A549 (cell line): Measurements from ENCODE around the gene CLSTN2. TPM values are rescaled to one million over a fixed set of nuclear protein-coding genes. Genes with fewer than 3 reads are reported as not detected.
A peak's percentile ranks its signal among the peaks of the same experiment; 100 is the strongest.

Source experiments
- ATAC-seq, 2 experiments: fragments of 200-7000 bp in 1 of 2; fragments of >200 bp in 1 of 2; cut with Nextera tagmentation in 1 of 2; cut with Tn5 transposase in 1 of 2; 3 replicates each; pipeline versions ENCODE4 v1.8.0 to v1.9.1; 2018 to 2020; ENCODE audit warnings: mild to moderate bottlenecking in 1 of 2, moderate library complexity in 1 of 2
- CTCF ChIA-PET: fragments of 300-600 bp; sonication (Branson Sonifier 250); formaldehyde crosslinking; extraction: SDS; loops from one replicate; lab custom pipeline; 2021; ENCODE audit warnings: antibody characterized with exemption, inconsistent platforms; lab: Yijun Ruan, JAX
- POLR2A ChIA-PET: fragments of 350-600 bp; formaldehyde crosslinking; extraction: SDS; loops from one replicate; lab custom pipeline; 2021; ENCODE audit warnings: antibody characterized with exemption, inconsistent platforms; lab: Yijun Ruan, JAX
- DNase-seq, 2 experiments: peaks; one replicate each; pipeline versions ENCODE4 v3.0.0 to v3.0.0-alpha.2; 2011 to 2016; ENCODE audit warnings: low read depth in 1 of 2, low spot score in 1 of 2
- FAIRE-seq: peaks from 2 replicates; lab custom pipeline; 2011; peaks lifted over from hg19 to GRCh38; lab: Jason Lieb, UNC
- H3K27ac ChIP-seq, 2 experiments: fragments of >200 bp; sonication (Bioruptor Twin); formaldehyde crosslinking; 3 replicates each; pipeline ENCODE4 v1.5.1; 2016 to 2017
- H3K4me1 ChIP-seq: fragments of >200 bp; sonication (Bioruptor Twin); formaldehyde crosslinking; 3 replicates; pipeline ENCODE4 v1.6.1; 2016
- H3K4me2 ChIP-seq: fragments of >200 bp; sonication (Bioruptor Twin); formaldehyde crosslinking; 3 replicates; pipeline ENCODE4 v1.6.1; 2016
- H3K4me3 ChIP-seq: fragments of >200 bp; sonication (Bioruptor Twin); formaldehyde crosslinking; 3 replicates; pipeline ENCODE4 v1.5.1; 2016
- H3K9me3 ChIP-seq: fragments of >200 bp; sonication (Bioruptor Twin); formaldehyde crosslinking; 3 replicates; pipeline ENCODE4 v1.6.1; 2016
- CEBPB ChIP-seq, 2 experiments: fragments of >200 bp in 1 of 2; sonication (Bioruptor Twin) in 1 of 2; formaldehyde crosslinking in 1 of 2; IDR thresholded peaks; 2 replicates each; pipeline ENCODE4 v1.6.1; 2012 to 2016
- CHD2 ChIP-seq: fragments of 150-350 bp; IDR thresholded peaks from 2 replicates; pipeline ENCODE4 v1.6.1; 2014; ENCODE audit warnings: low read length; ENCODE audit not compliant: partially characterized antibody
- E2F6 ChIP-seq: IDR thresholded peaks from 2 replicates; pipeline ENCODE4 v1.6.1; 2012; ENCODE audit warnings: low read depth, borderline replicate concordance
- EP300 ChIP-seq, 2 experiments: fragments of >200 bp; sonication (Bioruptor Twin); formaldehyde crosslinking; IDR thresholded peaks; 2 replicates in 1 of 2; 3 replicates in 1 of 2; pipeline ENCODE4 v1.6.1; 2016 to 2017
- FOSB ChIP-seq: fragments of 250-450 bp; sonication (Bioruptor Pico); IDR thresholded peaks from 2 replicates; pipeline ENCODE4 v1.5.0; 2020; ENCODE audit warnings: mild to moderate bottlenecking, moderate library complexity
- GATA3 ChIP-seq: IDR thresholded peaks from 2 replicates; pipeline ENCODE4 v1.6.1; 2012; ENCODE audit warnings: borderline replicate concordance
- HOXB13 ChIP-seq: fragments of 250-450 bp; sonication (Bioruptor Pico); IDR thresholded peaks from 2 replicates; pipeline ENCODE4 v1.5.0; 2020; ENCODE audit warnings: low read depth, mild to moderate bottlenecking, moderate library complexity
- JUNB ChIP-seq: fragments of >200 bp; sonication (Bioruptor Twin); formaldehyde crosslinking; IDR thresholded peaks from 2 replicates; pipeline ENCODE4 v1.6.1; 2016
- KDM1A ChIP-seq: fragments of 200-600 bp; sonication (generic); IDR thresholded peaks from 2 replicates; pipeline ENCODE4 v1.6.1; 2016; ENCODE audit warnings: low read depth, mild to moderate bottlenecking
- MAFK ChIP-seq: fragments of 450-650 bp; IDR thresholded peaks from 2 replicates; pipeline ENCODE4 v1.6.1; 2014; ENCODE audit not compliant: partially characterized antibody
- MAZ ChIP-seq: fragments of 150-350 bp; IDR thresholded peaks from 2 replicates; pipeline ENCODE4 v1.6.1; 2014; ENCODE audit warnings: antibody characterized with exemption, low read depth, low read length, borderline replicate concordance
- NFE2L2 ChIP-seq: fragments of 150-350 bp; conservative IDR thresholded peaks from 2 replicates; pipeline ENCODE4 v1.6.1; 2014; ENCODE audit warnings: low read length
- PBX3 ChIP-seq: IDR thresholded peaks from 2 replicates; pipeline ENCODE4 v1.6.1; 2012
- RAD21 ChIP-seq, 2 experiments: fragments of >200 bp in 1 of 2; sonication (Bioruptor Twin) in 1 of 2; formaldehyde crosslinking in 1 of 2; IDR thresholded peaks in 1 of 2; conservative IDR thresholded peaks in 1 of 2; 2 replicates in 1 of 2; 3 replicates in 1 of 2; pipeline ENCODE4 v1.6.1; 2012 to 2018; ENCODE audit warnings: inconsistent platforms in 1 of 2
- RFX5 ChIP-seq: fragments of 450-650 bp; IDR thresholded peaks from 2 replicates; pipeline ENCODE4 v1.7.1; 2014; ENCODE audit warnings: antibody characterized with exemption, mild to moderate bottlenecking, moderate library complexity
- SREBF2 ChIP-seq: fragments of 450-650 bp; IDR thresholded peaks from 2 replicates; pipeline ENCODE4 v1.6.1; 2014; ENCODE audit warnings: mild to moderate bottlenecking, moderate library complexity
- TFCP2L1 ChIP-seq: fragments of 250-450 bp; sonication (Bioruptor Pico); IDR thresholded peaks from 2 replicates; pipeline ENCODE4 v1.5.0; 2021; ENCODE audit warnings: mild to moderate bottlenecking
- ZNF302 ChIP-seq: fragments of 250-450 bp; sonication (Bioruptor Pico); IDR thresholded peaks from 2 replicates; pipeline ENCODE4 v1.9.0; 2021; ENCODE audit warnings: inconsistent platforms, mild to moderate bottlenecking, moderate library complexity
- ZSCAN20 ChIP-seq: fragments of 250-450 bp; sonication (Bioruptor Pico); IDR thresholded peaks from 2 replicates; pipeline ENCODE4 v1.8.0; 2022; ENCODE audit warnings: mild to moderate bottlenecking, moderate library complexity
- WGBS: methylation state at CpG from one replicate; pipeline ENCODE4 v1.1.6; 2017; ENCODE audit errors: missing lambda C conversion rate; 5-methylcytosine and 5-hydroxymethylcytosine counted together
- polyA plus RNA-seq, 4 experiments: library from polyadenylated mRNA; depleted of rRNA in 3 of 4; stranded (reverse); fragments of >200 nt; fragmentation: RNase III in 1 of 4; extraction: RNeasy Plus Mini Kit Qiagen cat#74134 plus additional on column Dnase treatment in 1 of 4; gene quantifications; 2 replicates in 3 of 4; 3 replicates in 1 of 4; pipeline ENCODE4 v1.2.3, GENCODE V29; 2011 to 2017

CLSTN2 gene
- polyA plus RNA-seq, 2 of the 4 experiments (the other 2 are of a cell fraction), result 0.03 to 0.04 TPM

- DNase-seq, result no peak
- ATAC-seq, result no peak
- no peaks in the 10 kb centered on the region for H3K9me3 ChIP-seq
- ChIA-PET CTCF (no interaction called here), POLR2A (no interaction called here)
- TF ChIP-seq MAFK (peak; percentile 71), HOXB13 (CRISPR knock-in tag) (no peak), JUNB (no peak)
- 19% methylated on average over 5 of the region's 5 CpGs for WGBS
- H3K4me2 ChIP-seq, result no peak overlapping the region
- H3K27ac ChIP-seq, result no peak overlapping the region
- H3K4me1 ChIP-seq, result no peaks in the 10 kb centered on the region
- no peak for FAIRE-seq
- no peak overlapping the region for H3K4me3 ChIP-seq
Measured at GRCh38 chr3:140359233-140359995, 424.4 kb downstream of the CLSTN2 start.

GRCh38 chr3:140360332-140360731 is 425.3 kb downstream of the CLSTN2 start:
- 0% methylated on average over 1 of the region's 1 CpG for WGBS
- Histone ChIP-seq H3K4me1 (no peaks in the 10 kb centered on the region), H3K27ac (no peak overlapping the region), H3K4me3 (no peak overlapping the region), H3K9me3 (no peaks in the 10 kb centered on the region), H3K4me2 (no peak overlapping the region)
- DNase-seq (no peak), FAIRE-seq (no peak), ATAC-seq (no peak)
- TF ChIP-seq GATA3 (no peak), EP300 (IDR thresholded peaks at IDR 0.05) (no peak), MAZ (no peak), RFX5 (no peak), NFE2L2 (no peak), KDM1A (no peak), HOXB13 (CRISPR knock-in tag) (no peak), FOSB (CRISPR knock-in tag) (no peak), CEBPB (IDR thresholded peaks at IDR 0.05) (no peak), ZSCAN20 (CRISPR knock-in tag) (no peak), SREBF2 (no peak), E2F6 (no peak), RAD21 (conservative IDR thresholded peaks at IDR 0.05 in 1 of 2, IDR thresholded peaks at IDR 0.05 in 1 of 2) (no peak), ZNF302 (CRISPR knock-in tag) (no peak), TFCP2L1 (no peak), PBX3 (no peak)
- POLR2A ChIA-PET, result no interaction called here
- CTCF ChIA-PET, result no interaction called here

GRCh38 chr3:140363801-140364200 is 428.8 kb downstream of the CLSTN2 start:
- TF ChIP-seq CHD2, result no peak
- no peak for TF ChIP-seq JUNB
- no peak for TF ChIP-seq E2F6
- no peak for DNase-seq
- Histone ChIP-seq H3K9me3 (no peaks in the 10 kb centered on the region), H3K4me2 (no peak overlapping the region), H3K4me3 (no peak overlapping the region), H3K27ac (no peak overlapping the region), H3K4me1 (no peaks in the 10 kb centered on the region)
- no peak for ATAC-seq
- FAIRE-seq, result no peak
- ChIA-PET POLR2A (no interaction called here), CTCF (no interaction called here)
- WGBS, result 22% methylated on average over 4 of the region's 6 CpGs
